GM12875 (cell line): ENCODE data around the gene SPRED2.

Source experiments
- H3K4me3 ChIP-seq: one replicate; pipeline ENCODE4 v1.5.1; 2011; ENCODE audit warnings: low read depth, low read length, control low read depth
- TF ChIP-seq, protein P1 (sequence below): IDR thresholded peaks from 2 replicates; pipeline ENCODE4 v1.5.1; 2011; ENCODE audit warnings: low read depth, mild to moderate bottlenecking, control low read depth, inconsistent platforms, low read length, moderate library complexity, borderline replicate concordance; ENCODE audit not compliant: insufficient read depth

SPRED2 gene

GRCh38 chr2:65293376-65293775, 139.0 kb downstream of the SPRED2 start:
- no peak overlapping the region for H3K4me3 ChIP-seq
- TF ChIP-seq, protein P1, sequence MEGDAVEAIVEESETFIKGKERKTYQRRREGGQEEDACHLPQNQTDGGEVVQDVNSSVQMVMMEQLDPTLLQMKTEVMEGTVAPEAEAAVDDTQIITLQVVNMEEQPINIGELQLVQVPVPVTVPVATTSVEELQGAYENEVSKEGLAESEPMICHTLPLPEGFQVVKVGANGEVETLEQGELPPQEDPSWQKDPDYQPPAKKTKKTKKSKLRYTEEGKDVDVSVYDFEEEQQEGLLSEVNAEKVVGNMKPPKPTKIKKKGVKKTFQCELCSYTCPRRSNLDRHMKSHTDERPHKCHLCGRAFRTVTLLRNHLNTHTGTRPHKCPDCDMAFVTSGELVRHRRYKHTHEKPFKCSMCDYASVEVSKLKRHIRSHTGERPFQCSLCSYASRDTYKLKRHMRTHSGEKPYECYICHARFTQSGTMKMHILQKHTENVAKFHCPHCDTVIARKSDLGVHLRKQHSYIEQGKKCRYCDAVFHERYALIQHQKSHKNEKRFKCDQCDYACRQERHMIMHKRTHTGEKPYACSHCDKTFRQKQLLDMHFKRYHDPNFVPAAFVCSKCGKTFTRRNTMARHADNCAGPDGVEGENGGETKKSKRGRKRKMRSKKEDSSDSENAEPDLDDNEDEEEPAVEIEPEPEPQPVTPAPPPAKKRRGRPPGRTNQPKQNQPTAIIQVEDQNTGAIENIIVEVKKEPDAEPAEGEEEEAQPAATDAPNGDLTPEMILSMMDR = no peak

DNA sequence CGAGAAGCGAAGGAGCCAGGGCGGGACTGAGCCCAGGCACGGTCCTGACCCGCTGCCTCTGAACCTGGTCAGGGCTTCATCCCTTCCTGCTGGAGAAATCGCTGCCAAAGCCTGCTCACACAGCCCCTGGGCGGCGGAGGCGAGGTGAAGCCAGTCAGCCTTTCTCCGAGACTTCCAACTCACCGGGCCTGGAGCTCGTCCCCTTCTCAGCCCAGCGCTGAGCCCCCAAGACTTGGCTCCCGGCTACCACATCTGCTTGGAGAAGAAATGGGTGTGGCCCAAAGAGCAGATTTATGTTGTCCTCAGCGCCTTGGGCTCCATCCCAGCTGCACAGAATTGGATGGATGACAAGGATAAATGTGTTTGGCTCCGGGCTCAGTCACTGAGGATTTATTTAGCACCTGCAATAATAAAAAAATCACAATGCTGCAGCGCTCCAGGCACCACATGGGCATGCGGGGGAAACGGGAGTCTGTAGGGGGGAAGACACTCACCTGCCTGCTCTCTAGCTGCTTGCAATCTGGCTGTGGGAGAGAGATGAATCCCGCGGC, 139.9 kb downstream of the SPRED2 start:
- TF ChIP-seq, protein P1 = no peak
- H3K4me3 ChIP-seq = no peak overlapping the region

DNA sequence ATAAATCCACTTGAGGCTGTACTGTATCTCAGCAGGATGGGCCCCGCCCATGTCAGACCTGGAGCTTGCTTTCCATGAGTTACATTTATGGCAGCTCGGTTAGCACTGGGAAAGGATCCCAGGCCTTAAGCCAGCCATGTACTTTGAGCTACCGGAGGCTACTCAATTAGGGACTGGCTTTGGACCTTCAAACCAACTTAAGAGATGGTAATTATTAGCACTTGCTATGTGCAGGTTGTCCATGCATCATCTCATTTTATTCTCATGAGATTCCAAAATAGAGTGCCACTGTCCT, 140.3 kb downstream of the SPRED2 start:
- TF ChIP-seq, protein P1 = no peak

GRCh38 chr2:65291216-65292105, 140.9 kb downstream of the SPRED2 start:
- TF ChIP-seq, protein P1 = no peak
- H3K4me3 ChIP-seq = no peak overlapping the region

More for the DNA sequence above, 140.3 kb downstream of the SPRED2 start:
- H3K4me3 ChIP-seq = no peak overlapping the region

DNA sequence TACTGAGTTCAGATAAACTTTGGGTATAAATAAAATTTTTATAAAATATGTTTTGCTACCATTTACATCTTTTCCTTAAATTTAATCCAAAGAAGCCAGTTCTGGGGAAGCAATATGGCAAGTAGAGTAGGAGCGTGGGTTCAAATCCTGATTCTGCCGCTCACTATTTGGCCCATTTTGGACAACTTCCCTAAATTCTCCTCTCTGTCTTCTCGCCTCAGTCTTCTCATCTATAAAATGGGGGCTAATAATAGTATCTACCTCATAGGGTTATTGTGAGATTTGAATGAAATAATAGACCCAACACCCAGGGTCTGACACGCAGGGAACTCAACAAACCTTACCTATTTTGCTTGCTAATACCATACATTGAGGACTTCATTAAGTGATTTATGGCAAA, 145.0 kb downstream of the SPRED2 start:
- TF ChIP-seq, protein P1 = no peak

DNA sequence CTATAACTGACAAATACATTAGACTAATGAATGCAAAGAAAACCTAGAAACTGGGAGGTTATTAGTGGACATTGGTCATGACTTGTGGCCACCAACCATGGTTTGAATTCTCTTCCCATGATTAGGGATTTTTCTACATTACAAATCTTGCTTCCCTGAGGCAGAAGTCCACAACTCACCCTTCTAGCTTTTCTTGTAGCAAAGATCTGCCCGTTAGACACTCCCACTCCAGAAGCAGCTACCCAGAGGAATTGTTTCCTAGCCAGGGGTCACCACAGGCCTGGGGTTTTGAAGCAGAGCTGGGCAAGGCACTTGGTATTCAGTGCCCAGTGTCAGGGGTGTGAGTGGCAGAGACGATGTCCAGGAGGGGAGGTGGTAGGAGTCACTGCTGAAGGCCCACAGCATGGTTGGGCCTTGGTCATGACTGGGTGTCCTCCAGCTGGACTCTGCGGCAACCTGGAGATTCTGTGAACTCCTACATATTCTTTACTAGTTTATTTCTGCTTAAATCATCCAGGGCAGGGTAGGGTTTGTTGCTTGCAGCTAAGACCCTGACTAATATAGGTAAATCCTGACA, 149.8 kb downstream of the SPRED2 start:
- H3K4me3 ChIP-seq = no peak overlapping the region
- TF ChIP-seq, protein P1 = no peak

More for the DNA sequence above, 145.0 kb downstream of the SPRED2 start:
- no peak overlapping the region for H3K4me3 ChIP-seq
